HG03159 (cell line): ENCODE measurements around the gene DCST2.

Experiments used
- ATAC-seq: cut with Tn5 transposase; IDR thresholded peaks from one replicate; pipeline ENCODE4 v1.9.1; 2021; ENCODE audit warnings: mild to moderate bottlenecking, moderate library complexity; ENCODE audit not compliant: unreplicated experiment

DCST2 gene

GRCh38 chr1:155070158-155070621, 36.6 kb upstream of the DCST2 start:
- ATAC-seq, result no peak

GRCh38 chr1:155069551-155070157, 36.1 kb upstream of the DCST2 start:
- ATAC-seq, result no peak

- no peak for ATAC-seq
Observed at GRCh38 chr1:155068599-155068998, 35.0 kb upstream of the DCST2 start.

- ATAC-seq, result no peak
Observed at GRCh38 chr1:155066777-155067176, 33.2 kb upstream of the DCST2 start.

DNA sequence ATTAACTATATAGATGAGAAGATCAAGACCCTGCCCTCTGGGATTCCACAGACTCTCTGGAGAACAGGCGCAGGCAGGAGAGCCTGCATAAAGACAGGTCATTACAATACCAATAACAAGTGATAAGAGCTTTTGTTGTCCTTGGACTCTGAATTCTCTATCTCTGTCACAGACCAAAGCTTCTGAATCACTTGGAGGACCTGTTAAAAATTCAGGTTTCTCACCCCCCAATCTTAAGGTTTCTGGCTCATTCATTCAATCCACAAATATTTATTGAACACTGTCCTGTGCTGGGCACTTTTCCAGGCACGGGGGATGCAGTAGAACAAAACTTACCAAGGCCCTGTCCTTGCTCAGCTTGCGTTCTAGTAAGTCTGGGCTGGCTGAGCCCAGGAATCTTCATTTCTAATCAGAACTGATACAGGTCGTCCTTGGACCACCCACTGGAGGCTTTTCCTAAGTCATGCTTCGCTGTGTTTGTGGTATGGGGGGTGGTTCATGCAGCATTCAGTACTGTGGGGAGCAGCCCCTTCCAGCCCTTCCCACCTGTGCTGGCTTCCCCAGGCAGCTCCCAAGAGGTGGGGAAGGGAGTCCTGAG, 31.4 kb upstream of the DCST2 start:
- no peak for ATAC-seq

GRCh38 chr1:155064111-155064831, 30.7 kb upstream of the DCST2 start:
- peak; percentile 15 for ATAC-seq

- ATAC-seq, result peak; percentile 65
Observed at GRCh38 chr1:155063550-155064110, 30.0 kb upstream of the DCST2 start, which contains the start of gene EFNA4. Gene EFNA4, plus strand, starts transcription at chr1:155063740. Its CDS starts 84 bp downstream, at chr1:155063824.

GRCh38 chr1:155062702-155063411, 29.3 kb upstream of the DCST2 start:
- no peak for ATAC-seq

DNA sequence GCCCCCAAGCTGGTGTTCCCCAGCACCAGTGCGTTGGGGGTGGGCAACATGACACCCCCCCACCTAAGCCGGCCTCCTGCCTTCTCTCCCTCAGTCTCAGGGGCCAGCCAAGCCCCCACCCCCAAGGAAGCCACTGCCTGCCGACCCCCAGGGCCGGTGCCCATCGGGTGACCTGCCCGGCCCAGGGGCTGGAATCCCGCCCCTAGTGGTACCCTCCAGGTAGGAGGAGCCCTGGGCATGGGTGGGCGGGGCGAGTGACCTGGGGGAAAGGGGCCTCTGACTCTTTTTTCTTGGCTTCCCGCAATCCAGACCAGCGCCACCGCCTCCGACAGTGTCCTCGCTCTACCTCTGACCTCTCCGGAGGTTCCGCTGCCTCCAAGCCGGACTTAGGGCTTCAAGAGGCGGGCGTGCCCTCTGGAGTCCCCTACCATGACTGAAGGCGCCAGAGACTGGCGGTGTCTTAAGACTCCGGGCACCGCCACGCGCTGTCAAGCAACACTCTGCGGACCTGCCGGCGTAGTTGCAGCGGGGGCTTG, 28.6 kb upstream of the DCST2 start:
- no peak for ATAC-seq

GRCh38 chr1:155061381-155062150, 28.0 kb upstream of the DCST2 start:
- ATAC-seq, result peak; percentile 36

- no peak for ATAC-seq
Observed at GRCh38 chr1:155060736-155061135, 27.2 kb upstream of the DCST2 start.

- no peak for ATAC-seq
Observed at GRCh38 chr1:155057788-155058211, 24.2 kb upstream of the DCST2 start.

DNA sequence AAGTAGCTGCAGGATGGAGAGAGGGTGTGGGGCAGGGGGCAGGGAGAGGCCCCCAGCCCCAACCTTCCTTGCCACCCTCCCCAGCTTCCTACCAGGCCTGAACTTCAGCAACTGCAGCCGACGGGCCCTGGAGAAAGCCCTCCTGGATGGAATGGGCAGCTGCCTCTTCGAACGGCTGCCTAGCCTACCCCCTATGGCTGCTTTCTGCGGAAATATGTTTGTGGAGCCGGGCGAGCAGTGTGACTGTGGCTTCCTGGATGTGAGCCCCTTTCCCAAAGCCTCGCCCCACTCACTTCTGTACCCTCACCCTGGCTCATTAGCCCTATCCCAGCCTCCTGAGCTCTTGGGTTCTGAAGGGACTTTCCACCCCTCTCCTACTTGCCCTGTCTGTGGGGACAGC, 23.5 kb upstream of the DCST2 start:
- no peak for ATAC-seq

- no peak for ATAC-seq
Observed at GRCh38 chr1:155053531-155054105, 20.0 kb upstream of the DCST2 start.

GRCh38 chr1:155052439-155053395, 19.1 kb upstream of the DCST2 start:
- ATAC-seq, result no peak

GRCh38 chr1:155051777-155052398, 18.3 kb upstream of the DCST2 start:
- ATAC-seq, result no peak

DNA sequence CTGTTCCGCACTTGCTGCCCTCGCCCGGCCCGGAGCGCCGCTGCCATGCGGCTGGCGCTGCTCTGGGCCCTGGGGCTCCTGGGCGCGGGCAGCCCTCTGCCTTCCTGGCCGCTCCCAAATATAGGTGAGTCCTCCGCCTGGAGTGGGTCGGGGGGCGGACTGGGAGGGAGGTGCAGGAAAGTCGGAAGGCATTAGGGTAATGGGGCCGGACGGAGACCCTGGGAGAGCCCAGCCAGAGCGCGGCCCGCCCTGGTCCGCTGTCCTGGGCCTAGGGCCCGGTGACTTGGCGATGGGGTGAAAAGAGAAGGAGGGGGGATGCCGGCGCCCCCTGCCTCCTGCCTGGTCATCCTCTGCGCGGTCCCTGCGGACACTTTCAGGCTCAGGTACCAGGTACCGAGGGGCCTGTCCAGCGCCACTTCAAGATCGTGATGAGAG, 17.8 kb upstream of the DCST2 start:
- peak; percentile 17 for ATAC-seq
